Liver (tissue), 9 donors: ENCODE measurements around the gene GAPVD1. TPM values are rescaled to one million over a fixed set of nuclear protein-coding genes. Genes with fewer than 3 reads are reported as not detected.
A peak's percentile ranks its signal among the peaks of the same experiment; 100 is the strongest.

Source experiments
- DNase-seq: peaks from one replicate; pipeline ENCODE4 v3.0.0-alpha.2; 2017; ENCODE audit warnings: low spot score
- H3K27ac ChIP-seq, 2 donors: one replicate each; pipeline ENCODE4 v1.7.0; 2013; ENCODE audit warnings: inconsistent platforms in 2 of 2, low read length in 2 of 2, control low read depth in 1 of 2, low read depth in 1 of 2, mild to moderate bottlenecking in 1 of 2
- H3K27me3 ChIP-seq, 4 donors: one replicate each; pipeline versions ENCODE4 v1.6.1 to v1.7.0; 2013; ENCODE audit warnings: low read length in 3 of 4, inconsistent platforms in 1 of 4, mild to moderate bottlenecking in 1 of 4, moderate library complexity in 1 of 4; ENCODE audit not compliant: control insufficient read depth in 4 of 4, insufficient read depth in 4 of 4
- H3K36me3 ChIP-seq, 4 donors: one replicate each; pipeline versions ENCODE4 v1.6.1 to v1.7.0; 2013; ENCODE audit warnings: low read length in 3 of 4, mild to moderate bottlenecking in 3 of 4, low read depth in 1 of 4, moderate library complexity in 1 of 4; ENCODE audit not compliant: control insufficient read depth in 4 of 4, insufficient read depth in 3 of 4
- H3K4me1 ChIP-seq, 4 donors: one replicate each; pipeline versions ENCODE4 v1.6.1 to v1.7.0; 2013; ENCODE audit warnings: low read length in 3 of 4, mild to moderate bottlenecking in 3 of 4, moderate library complexity in 1 of 4; ENCODE audit not compliant: control insufficient read depth in 4 of 4, insufficient read depth in 4 of 4
- H3K4me3 ChIP-seq, 3 donors: one replicate each; pipeline versions ENCODE4 v1.6.1 to v1.7.0; 2013; ENCODE audit warnings: low read length in 3 of 3, control low read depth in 1 of 3, low read depth in 1 of 3, mild to moderate bottlenecking in 1 of 3
- H3K9ac ChIP-seq, 2 donors: one replicate each; pipeline ENCODE4 v1.7.0; 2013; ENCODE audit warnings: low read length in 2 of 2, mild to moderate bottlenecking in 2 of 2, moderate library complexity in 2 of 2, control low read depth in 1 of 2, low read depth in 1 of 2
- H3K9me3 ChIP-seq, 4 donors: one replicate each; pipeline versions ENCODE4 v1.6.1 to v1.7.0; 2013; ENCODE audit warnings: low read length in 3 of 4; ENCODE audit not compliant: control insufficient read depth in 4 of 4
- ATF3 ChIP-seq: IDR thresholded peaks from 2 replicates; pipeline ENCODE4 v1.6.1; 2016; ENCODE audit warnings: antibody characterized with exemption
- EGR1 ChIP-seq, 2 donors: IDR thresholded peaks; 2 replicates each; pipeline ENCODE4 v1.6.1; 2016 to 2018; ENCODE audit warnings: antibody characterized with exemption in 2 of 2, low read depth in 2 of 2
- FOXA1 ChIP-seq: IDR thresholded peaks from 2 replicates; pipeline ENCODE4 v1.6.1; 2016; ENCODE audit warnings: antibody characterized with exemption
- GABPA ChIP-seq, 2 donors: IDR thresholded peaks in 1 of 2; conservative IDR thresholded peaks in 1 of 2; 2 replicates each; pipeline ENCODE4 v1.6.1; 2016; ENCODE audit warnings: antibody characterized with exemption in 2 of 2, mild to moderate bottlenecking in 1 of 2, moderate library complexity in 1 of 2
- HNF4A ChIP-seq, 2 donors: conservative IDR thresholded peaks; 2 replicates each; pipeline ENCODE4 v1.6.1; 2016; ENCODE audit warnings: antibody characterized with exemption in 2 of 2, mild to moderate bottlenecking in 2 of 2
- HNF4G ChIP-seq: IDR thresholded peaks from 2 replicates; pipeline ENCODE4 v1.6.1; 2016; ENCODE audit warnings: antibody characterized with exemption
- JUND ChIP-seq, 2 donors: IDR thresholded peaks; 2 replicates each; pipeline ENCODE4 v1.6.1; 2016; ENCODE audit warnings: antibody characterized with exemption in 2 of 2
- MAX ChIP-seq: IDR thresholded peaks from 2 replicates; pipeline ENCODE4 v1.6.1; 2016; ENCODE audit warnings: antibody characterized with exemption
- NR2F2 ChIP-seq: IDR thresholded peaks from 2 replicates; pipeline ENCODE4 v1.6.1; 2016; ENCODE audit warnings: antibody characterized with exemption
- RAD21 ChIP-seq, 2 donors: IDR thresholded peaks; 2 replicates each; pipeline ENCODE4 v1.6.1; 2016; ENCODE audit warnings: antibody characterized with exemption in 2 of 2, mild to moderate bottlenecking in 2 of 2
- RXRA ChIP-seq, 2 donors: IDR thresholded peaks; 2 replicates each; pipeline ENCODE4 v1.6.1; 2017 to 2018; ENCODE audit warnings: antibody characterized with exemption in 2 of 2, mild to moderate bottlenecking in 1 of 2
- TAF1 ChIP-seq: conservative IDR thresholded peaks from 2 replicates; pipeline ENCODE4 v1.6.1; 2016; ENCODE audit warnings: antibody characterized with exemption, mild to moderate bottlenecking
- YY1 ChIP-seq: IDR thresholded peaks from 2 replicates; pipeline ENCODE4 v1.6.1; 2016; ENCODE audit warnings: antibody characterized with exemption, mild to moderate bottlenecking
- WGBS: extraction: QIAGEN DNeasy Blood & Tissue Kit; methylation state at CpG from one replicate; pipeline ENCODE4 v1.1.7; 2013; 5-methylcytosine and 5-hydroxymethylcytosine counted together
- polyA plus RNA-seq, 2 donors: library from polyadenylated mRNA; stranded (reverse) in 1 of 2; unstranded in 1 of 2; fragments of 200-250 nt in 1 of 2; fragments of >200 nt in 1 of 2; fragmentation: Nextera tagmentation in 1 of 2; extraction: Ambion mirVana in 1 of 2; gene quantifications; one replicate each; pipeline versions ENCODE4 v1.2.1 to v1.2.3, GENCODE V29; 2013 to 2015
- total RNA-seq, 2 donors: library from RNA; depleted of rRNA; stranded (reverse); fragments of >200 nt; gene quantifications; one replicate each; pipeline ENCODE4 v1.2.3, GENCODE V29; 2014
- TF ChIP-seq, protein P1 (sequence below): fragments of 150-350 bp; IDR thresholded peaks from 2 replicates; pipeline ENCODE4 v1.5.1; 2017; ENCODE audit warnings: improper control_type of control experiment, low read depth, low read length; ENCODE audit not compliant: missing input control
- TF ChIP-seq, protein P2 (sequence below): IDR thresholded peaks from 2 replicates; pipeline ENCODE4 v1.6.1; 2016; ENCODE audit warnings: antibody characterized with exemption, mild to moderate bottlenecking
- donor health status: healthy.
- donor health status: healthy.
- donor health status: healthy.
- donor health status: healthy.
- donor health status: healthy.

Gene GAPVD1
- total and polyA plus RNA-seq, 4 donors: 5.5 to 89.7 (median 28.6) TPM

DNA sequence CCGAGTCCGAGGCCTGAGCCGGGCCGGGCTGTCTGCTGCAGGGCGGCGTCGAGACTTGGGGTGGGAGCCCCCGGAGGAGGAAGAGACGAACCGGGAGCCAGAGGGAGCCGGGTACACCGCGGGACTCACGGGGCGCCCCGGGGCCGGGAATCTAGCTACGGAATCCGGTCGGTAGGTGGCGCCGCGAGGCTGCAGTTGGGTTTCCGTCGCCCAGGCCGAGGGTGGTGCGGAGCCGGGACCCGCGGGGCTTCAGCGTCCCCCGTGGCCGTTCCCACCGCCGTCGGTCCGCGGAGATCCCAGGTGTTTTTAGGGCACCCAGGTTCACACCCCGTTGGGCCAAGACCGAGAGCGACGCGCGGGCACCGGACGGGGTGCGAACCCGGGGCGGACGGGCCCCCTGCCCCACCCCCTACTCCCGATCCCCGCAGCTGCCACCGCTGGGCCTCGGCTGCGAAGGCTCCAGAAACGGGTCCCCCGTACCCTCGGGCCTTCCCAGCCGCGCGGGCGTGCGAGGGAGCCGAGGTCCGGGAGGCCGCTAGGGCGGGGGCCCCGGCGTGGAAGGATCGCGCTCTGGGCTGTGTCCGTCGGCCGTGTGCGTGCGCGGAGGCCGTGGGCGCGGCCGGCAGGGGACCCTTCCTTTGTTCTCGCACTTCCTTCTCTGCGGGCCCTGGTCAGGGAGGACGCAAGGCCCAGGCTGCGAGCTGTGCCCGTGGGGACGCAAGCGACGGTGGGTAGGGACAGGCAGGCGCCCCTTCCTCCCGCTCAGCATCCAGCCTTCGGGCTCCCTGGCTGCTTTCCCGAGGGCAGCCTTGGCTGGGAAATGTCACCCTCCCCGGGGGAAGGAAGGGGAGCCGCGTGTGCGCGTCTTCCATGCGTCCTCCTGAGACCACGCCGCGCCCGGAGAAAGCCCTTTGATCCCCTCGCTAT is 146.6 kb downstream of the GAPVD1 start:
- whole genome bisulfite sequencing: 6% methylated on average over 104 of the region's 104 CpGs
- H3K9me3 ChIP-seq: no peaks in the 10 kb centered on the region
- no peaks in the 10 kb centered on the region for H3K27me3 ChIP-seq
- TF ChIP-seq RXRA (IDR thresholded peaks at IDR 0.05) (no peak), RAD21 (IDR thresholded peaks at IDR 0.05) (peak; percentile 86 to 92), GABPA (IDR thresholded peaks at IDR 0.05 in 1 of 2, conservative IDR thresholded peaks at IDR 0.05 in 1 of 2) (no peak), MAX (no peak), NR2F2 (no peak)
- TF ChIP-seq, protein P1, sequence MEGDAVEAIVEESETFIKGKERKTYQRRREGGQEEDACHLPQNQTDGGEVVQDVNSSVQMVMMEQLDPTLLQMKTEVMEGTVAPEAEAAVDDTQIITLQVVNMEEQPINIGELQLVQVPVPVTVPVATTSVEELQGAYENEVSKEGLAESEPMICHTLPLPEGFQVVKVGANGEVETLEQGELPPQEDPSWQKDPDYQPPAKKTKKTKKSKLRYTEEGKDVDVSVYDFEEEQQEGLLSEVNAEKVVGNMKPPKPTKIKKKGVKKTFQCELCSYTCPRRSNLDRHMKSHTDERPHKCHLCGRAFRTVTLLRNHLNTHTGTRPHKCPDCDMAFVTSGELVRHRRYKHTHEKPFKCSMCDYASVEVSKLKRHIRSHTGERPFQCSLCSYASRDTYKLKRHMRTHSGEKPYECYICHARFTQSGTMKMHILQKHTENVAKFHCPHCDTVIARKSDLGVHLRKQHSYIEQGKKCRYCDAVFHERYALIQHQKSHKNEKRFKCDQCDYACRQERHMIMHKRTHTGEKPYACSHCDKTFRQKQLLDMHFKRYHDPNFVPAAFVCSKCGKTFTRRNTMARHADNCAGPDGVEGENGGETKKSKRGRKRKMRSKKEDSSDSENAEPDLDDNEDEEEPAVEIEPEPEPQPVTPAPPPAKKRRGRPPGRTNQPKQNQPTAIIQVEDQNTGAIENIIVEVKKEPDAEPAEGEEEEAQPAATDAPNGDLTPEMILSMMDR: peak; percentile 66
- H3K9ac ChIP-seq: peak overlapping the region in 1 of 2 donors; percentile 14
- no peaks in the 10 kb centered on the region for H3K36me3 ChIP-seq
- H3K4me3 ChIP-seq: peak overlapping the region; percentile 41 to 72 (median 64)
- H3K27ac ChIP-seq: no peak overlapping the region
- peak; percentile 85 for DNase-seq
- peaks cover 2 to 10% (median 6%) of the 10 kb centered on the region in 4 donors for H3K4me1 ChIP-seq

DNA sequence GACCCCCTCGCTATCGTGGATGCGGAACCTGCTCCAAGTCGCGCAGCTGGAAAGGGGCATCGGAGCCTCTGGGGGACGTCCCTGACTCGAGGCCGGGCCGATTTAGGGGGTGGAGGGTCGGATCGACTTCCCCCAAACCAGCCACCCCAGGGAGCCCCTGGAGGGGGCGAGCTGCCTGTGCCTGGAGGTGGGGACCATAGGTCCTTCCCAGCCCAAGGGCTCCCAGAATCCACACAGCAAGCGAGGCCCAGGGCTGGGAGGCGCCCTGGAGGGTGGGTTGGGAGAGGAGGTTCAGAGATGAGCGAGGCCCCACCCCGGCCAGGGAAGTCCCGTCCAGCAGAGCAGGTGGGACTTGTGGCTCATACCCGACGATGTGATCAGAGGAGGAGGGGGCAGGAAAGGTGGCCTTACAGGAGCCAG is 147.6 kb downstream of the GAPVD1 start:
- Histone ChIP-seq H3K4me3 (no peak overlapping the region), H3K27ac (no peak overlapping the region), H3K9ac (no peak overlapping the region), H3K27me3 (no peaks in the 10 kb centered on the region), H3K36me3 (no peaks in the 10 kb centered on the region), H3K9me3 (no peaks in the 10 kb centered on the region), H3K4me1 (peaks cover 2 to 10% (median 6%) of the 10 kb centered on the region in 4 donors)
- WGBS: 85% methylated on average over 20 of the region's 20 CpGs
- TF ChIP-seq GABPA (IDR thresholded peaks at IDR 0.05 in 1 of 2, conservative IDR thresholded peaks at IDR 0.05 in 1 of 2) (no peak), MAX (no peak), TAF1 (no peak), NR2F2 (no peak), YY1 (no peak), RXRA (IDR thresholded peaks at IDR 0.05) (no peak), HNF4G (no peak), ATF3 (no peak), JUND (IDR thresholded peaks at IDR 0.05) (no peak), EGR1 (IDR thresholded peaks at IDR 0.05; ENCODE audit: low read depth in 2 of 2) (no peak), FOXA1 (no peak), RAD21 (IDR thresholded peaks at IDR 0.05) (no peak), HNF4A (conservative IDR thresholded peaks at IDR 0.05) (no peak)
- TF ChIP-seq, protein P2, sequence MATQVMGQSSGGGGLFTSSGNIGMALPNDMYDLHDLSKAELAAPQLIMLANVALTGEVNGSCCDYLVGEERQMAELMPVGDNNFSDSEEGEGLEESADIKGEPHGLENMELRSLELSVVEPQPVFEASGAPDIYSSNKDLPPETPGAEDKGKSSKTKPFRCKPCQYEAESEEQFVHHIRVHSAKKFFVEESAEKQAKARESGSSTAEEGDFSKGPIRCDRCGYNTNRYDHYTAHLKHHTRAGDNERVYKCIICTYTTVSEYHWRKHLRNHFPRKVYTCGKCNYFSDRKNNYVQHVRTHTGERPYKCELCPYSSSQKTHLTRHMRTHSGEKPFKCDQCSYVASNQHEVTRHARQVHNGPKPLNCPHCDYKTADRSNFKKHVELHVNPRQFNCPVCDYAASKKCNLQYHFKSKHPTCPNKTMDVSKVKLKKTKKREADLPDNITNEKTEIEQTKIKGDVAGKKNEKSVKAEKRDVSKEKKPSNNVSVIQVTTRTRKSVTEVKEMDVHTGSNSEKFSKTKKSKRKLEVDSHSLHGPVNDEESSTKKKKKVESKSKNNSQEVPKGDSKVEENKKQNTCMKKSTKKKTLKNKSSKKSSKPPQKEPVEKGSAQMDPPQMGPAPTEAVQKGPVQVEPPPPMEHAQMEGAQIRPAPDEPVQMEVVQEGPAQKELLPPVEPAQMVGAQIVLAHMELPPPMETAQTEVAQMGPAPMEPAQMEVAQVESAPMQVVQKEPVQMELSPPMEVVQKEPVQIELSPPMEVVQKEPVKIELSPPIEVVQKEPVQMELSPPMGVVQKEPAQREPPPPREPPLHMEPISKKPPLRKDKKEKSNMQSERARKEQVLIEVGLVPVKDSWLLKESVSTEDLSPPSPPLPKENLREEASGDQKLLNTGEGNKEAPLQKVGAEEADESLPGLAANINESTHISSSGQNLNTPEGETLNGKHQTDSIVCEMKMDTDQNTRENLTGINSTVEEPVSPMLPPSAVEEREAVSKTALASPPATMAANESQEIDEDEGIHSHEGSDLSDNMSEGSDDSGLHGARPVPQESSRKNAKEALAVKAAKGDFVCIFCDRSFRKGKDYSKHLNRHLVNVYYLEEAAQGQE: no peak
- TF ChIP-seq, protein P1: no peak
- no peak for DNase-seq
